B cell (primary cell): Measurements from ENCODE around the gene ANO9. TPM values are rescaled to one million over a fixed set of nuclear protein-coding genes. Genes with fewer than 3 reads are reported as not detected.

Experiments
- ATAC-seq: fragments of 200-7000 bp; cut with Tn5 transposase; one replicate; pipeline ENCODE4 v1.10.0; 2021; ENCODE audit warnings: low read depth, mild to moderate bottlenecking, moderate number of reproducible peaks, moderate library complexity
- CTCF ChIA-PET: fragments of 350-600 bp; sonication (Branson Sonifier 250); formaldehyde crosslinking; loops from one replicate; lab custom pipeline; 2021; ENCODE audit warnings: antibody characterized with exemption, inconsistent platforms; lab: Charles Lee
- POLR2A ChIA-PET: fragments of 350-600 bp; sonication (Branson Sonifier 250); formaldehyde crosslinking; loops from one replicate; lab custom pipeline; 2021; ENCODE audit warnings: antibody characterized with exemption; lab: Charles Lee
- DNase-seq: peaks from one replicate; pipeline ENCODE4 v3.0.0; 2013
- H2AFZ ChIP-seq: 2 replicates; pipeline ENCODE4 v1.6.1; 2012; ENCODE audit warnings: mild to moderate bottlenecking, low read depth, low read length; ENCODE audit not compliant: insufficient read depth, poor library complexity, severe bottlenecking
- H3K27ac ChIP-seq, 2 donors: 1 replicate in 1 of 2; 2 replicates in 1 of 2; pipeline ENCODE4 v1.5.1; 2012 to 2013; ENCODE audit warnings: low read length in 2 of 2, mild to moderate bottlenecking in 2 of 2, moderate library complexity in 1 of 2
- H3K27me3 ChIP-seq, 4 experiments: fragments of 200-600 bp in 1 of 4; sonication (generic) in 1 of 4; replicated peaks in 1 of 4; 1 replicate in 2 of 4; 2 replicates in 2 of 4; pipeline versions ENCODE4 v1.6.1 to v1.7.0; 2013 to 2016; ENCODE audit warnings: low read length in 3 of 4, mild to moderate bottlenecking in 2 of 4, mixed read lengths in 1 of 4, moderate library complexity in 1 of 4; ENCODE audit not compliant: insufficient read depth in 4 of 4, control insufficient read depth in 3 of 4; ENCODE audit errors: control extremely low read depth in 1 of 4
- H3K36me3 ChIP-seq, 2 experiments: replicated peaks in 1 of 2; 1 replicate in 1 of 2; 2 replicates in 1 of 2; pipeline versions ENCODE4 v1.6.1 to v1.7.1; 2013; ENCODE audit warnings: low read length in 1 of 2; ENCODE audit not compliant: insufficient read depth in 2 of 2, control insufficient read depth in 1 of 2; ENCODE audit errors: control extremely low read depth in 1 of 2, extremely low read depth in 1 of 2
- H3K4me1 ChIP-seq, 2 donors: fragments of 200-600 bp in 1 of 2; sonication (generic) in 1 of 2; 1 replicate in 1 of 2; 2 replicates in 1 of 2; pipeline versions ENCODE4 v1.5.1 to v1.6.1; 2013 to 2017; ENCODE audit warnings: low read length in 2 of 2; ENCODE audit not compliant: control insufficient read depth in 2 of 2, insufficient read depth in 2 of 2
- H3K4me2 ChIP-seq: replicated peaks from 2 replicates; pipeline ENCODE3; 2012; ENCODE audit warnings: mild to moderate bottlenecking, low read depth, low read length; ENCODE audit not compliant: poor library complexity, severe bottlenecking
- H3K4me3 ChIP-seq, 5 experiments: fragments of 200-600 bp in 1 of 5; sonication (generic) in 1 of 5; 1 replicate in 3 of 5; 2 replicates in 2 of 5; pipeline versions ENCODE4 v1.5.1 to v1.7.0; 2011 to 2016; ENCODE audit warnings: low read length in 4 of 5, mild to moderate bottlenecking in 4 of 5, low read depth in 2 of 5, control low read depth in 1 of 5, moderate library complexity in 1 of 5; ENCODE audit not compliant: insufficient read depth in 1 of 5; ENCODE audit errors: control extremely low read depth in 1 of 5, extremely low read depth in 1 of 5
- H3K79me2 ChIP-seq: fragments of 200-600 bp; sonication (generic); one replicate; pipeline ENCODE4 v1.6.0; 2016; ENCODE audit warnings: low read length; ENCODE audit not compliant: control insufficient read depth, insufficient read depth
- H3K9ac ChIP-seq: fragments of 200-600 bp; sonication (generic); 2 replicates; pipeline ENCODE4 v1.6.1; 2017; ENCODE audit warnings: mild to moderate bottlenecking, low read length, moderate library complexity
- H3K9me3 ChIP-seq, 3 donors: one replicate each; pipeline versions ENCODE4 v1.6.1 to v1.7.1; 2013; ENCODE audit warnings: low read length in 2 of 3; ENCODE audit not compliant: control insufficient read depth in 2 of 3, insufficient read depth in 1 of 3; ENCODE audit errors: control extremely low read depth in 1 of 3
- H4K20me1 ChIP-seq: 2 replicates; pipeline ENCODE4 v1.6.0; 2012; ENCODE audit warnings: mild to moderate bottlenecking, low read length; ENCODE audit not compliant: insufficient read depth, control insufficient read depth, poor library complexity, severe bottlenecking
- H3K27ac Mint-ChIP-seq: one replicate; pipeline ENCODE4 v1.8.0; 2021; ENCODE audit warnings: mixed read lengths
- H3K27me3 Mint-ChIP-seq: one replicate; pipeline ENCODE4 v1.8.0; 2021; ENCODE audit warnings: mixed read lengths
- H3K4me1 Mint-ChIP-seq: one replicate; pipeline ENCODE4 v1.8.0; 2021; ENCODE audit warnings: mixed read lengths
- H3K4me3 Mint-ChIP-seq: one replicate; pipeline ENCODE4 v1.8.0; 2021; ENCODE audit warnings: mixed read lengths
- H3K9me3 Mint-ChIP-seq: one replicate; pipeline ENCODE4 v1.8.0; 2022; ENCODE audit warnings: mixed read lengths; ENCODE audit not compliant: insufficient read depth
- CTCF ChIP-seq: fragments of 200-600 bp; IDR thresholded peaks from one replicate; pipeline ENCODE4 v1.8.0; 2022; ENCODE audit warnings: antibody characterized with exemption, mild to moderate bottlenecking
- EZH2 ChIP-seq: IDR thresholded peaks from 2 replicates; pipeline ENCODE4 v1.6.1; 2012; ENCODE audit warnings: borderline replicate concordance, low read depth, mild to moderate bottlenecking, moderate library complexity, low read length; ENCODE audit not compliant: insufficient read depth, poor library complexity, severe bottlenecking
- WGBS: methylation state at CpG from one replicate; pipeline ENCODE4 v1.1.5; 2013; ENCODE audit warnings: missing lambda C conversion rate; ENCODE audit not compliant: insufficient coverage; 5-methylcytosine and 5-hydroxymethylcytosine counted together
- intact Hi-C: fragments of 100-400 bp; cut with micrococcal nuclease; formaldehyde crosslinking; loops from one replicate; pipeline ENCODE4 v1.10.0; 2022
- polyA plus RNA-seq: library from polyadenylated mRNA; depleted of rRNA; stranded (reverse); fragments of >200 nt; gene quantifications from 2 replicates; pipeline ENCODE4 v1.2.3, GENCODE V29; 2012
- total RNA-seq, 2 donors: library from RNA; stranded (reverse); fragments of 120-200 nt in 1 of 2; gene quantifications; 1 replicate in 1 of 2; 2 replicates in 1 of 2; pipeline versions ENCODE4 v1.2.3 to v1.2.4, GENCODE V29; 2013 to 2022

ANO9 gene
- total and polyA plus RNA-seq, 2 donors (not counting 1 experiment from before 2014, with no cell fraction given) = 62.0 to 107 TPM

- ATAC-seq (no peak), DNase-seq (no peak)
- Histone ChIP-seq H3K36me3 (no peaks in the 10 kb centered on the region), H3K79me2 (no peaks in the 10 kb centered on the region), H3K9me3 (no peaks in the 10 kb centered on the region), H3K9ac (no peak overlapping the region), H3K4me2 (peak overlapping the region; percentile 42), H3K4me1 (peaks cover 8 to 14% of the 10 kb centered on the region in 2 donors), H3K27ac (no peak overlapping the region), H2AFZ (no peak overlapping the region), H3K27me3 (peaks cover 0 to 57% (median 19%) of the 10 kb centered on the region in 4 experiments), H4K20me1 (no peaks in the 10 kb centered on the region), H3K4me3 (no peak overlapping the region)
- no peaks in the 10 kb centered on the region for H3K9me3 Mint-ChIP-seq
- H3K27ac Mint-ChIP-seq = peak overlapping the region; percentile 67
- CTCF ChIA-PET = interaction anchor here (0.8 to 1.2 kb wide), 2 partner anchors 118 to 153 kb away, joined by 3 to 4 read pairs; no protein-coding TSS in a partner anchor
- POLR2A ChIA-PET = interaction anchor here (0.8 kb wide), 1 partner anchor 427 kb away, joined by 3 read pairs; no protein-coding TSS in a partner anchor
- TF ChIP-seq EZH2 (peak; percentile 42), CTCF (no peak)
- H3K4me1 Mint-ChIP-seq = peaks cover 14% of the 10 kb centered on the region
- peak overlapping the region; percentile 86 for H3K4me3 Mint-ChIP-seq
- H3K27me3 Mint-ChIP-seq = peaks cover 37% of the 10 kb centered on the region
- intact Hi-C loops = no loop called here
- WGBS = 10% methylated on average over 27 of the region's 61 CpGs
These were observed 73.1 kb downstream of the ANO9 start for GRCh38 chr11:368414-369335.
